Activated T-cell treated with anti-CD3 and anti-CD28 coated beads, Interleukin-2, amount 50 U/mL, for 72 hours (primary cell): ENCODE results near the gene BRAF. TPM values are rescaled to one million over a fixed set of nuclear protein-coding genes. Genes with fewer than 3 reads are reported as not detected.
"Not testable (repeated sequence)": the region's sequence is repeated elsewhere in the genome, so short reads cannot be mapped to it uniquely, and the experiment has no call there.

Experiments used
- ATAC-seq, 2 donors: fragments of 150-1000 bp; cut with Tn5 transposase; replicated peaks in 1 of 2; 2 replicates each; pipeline ENCODE4 v1.10.0; 2021; ENCODE audit warnings: moderate library complexity in 2 of 2, mild to moderate bottlenecking in 1 of 2
- DNase-seq, 2 donors: peaks; one replicate each; pipeline ENCODE4 v3.0.0; 2021 to 2022; ENCODE audit warnings: mixed read lengths in 1 of 2
- H3K27ac Mint-ChIP-seq: one replicate; pipeline ENCODE4 v1.8.0; 2022; ENCODE audit warnings: mild to moderate bottlenecking, moderate library complexity, mixed read lengths
- H3K27me3 Mint-ChIP-seq: one replicate; pipeline ENCODE4 v1.8.0; 2022; ENCODE audit warnings: low read depth, mixed read lengths
- H3K36me3 Mint-ChIP-seq, 2 donors: one replicate each; pipeline ENCODE4 v1.8.0; 2022; ENCODE audit warnings: mixed read lengths in 2 of 2, mild to moderate bottlenecking in 1 of 2; ENCODE audit not compliant: insufficient read depth in 2 of 2
- H3K4me1 Mint-ChIP-seq: one replicate; pipeline ENCODE4 v1.8.0; 2022; ENCODE audit warnings: low read depth, mixed read lengths
- H3K4me3 Mint-ChIP-seq, 2 donors: one replicate each; pipeline ENCODE4 v1.8.0; 2022; ENCODE audit warnings: mild to moderate bottlenecking in 2 of 2, mixed read lengths in 2 of 2, moderate library complexity in 2 of 2
- H3K9me3 Mint-ChIP-seq, 2 donors: one replicate each; pipeline ENCODE4 v1.8.0; 2022; ENCODE audit warnings: mixed read lengths in 2 of 2
- total RNA-seq, 2 donors: library from RNA; stranded (reverse); gene quantifications; one replicate each; pipeline ENCODE4 v1.2.3, GENCODE V29; 2022

The BRAF gene
- total RNA-seq, 2 donors from 2014 or later: 51.7 to 56.2 TPM

DNA sequence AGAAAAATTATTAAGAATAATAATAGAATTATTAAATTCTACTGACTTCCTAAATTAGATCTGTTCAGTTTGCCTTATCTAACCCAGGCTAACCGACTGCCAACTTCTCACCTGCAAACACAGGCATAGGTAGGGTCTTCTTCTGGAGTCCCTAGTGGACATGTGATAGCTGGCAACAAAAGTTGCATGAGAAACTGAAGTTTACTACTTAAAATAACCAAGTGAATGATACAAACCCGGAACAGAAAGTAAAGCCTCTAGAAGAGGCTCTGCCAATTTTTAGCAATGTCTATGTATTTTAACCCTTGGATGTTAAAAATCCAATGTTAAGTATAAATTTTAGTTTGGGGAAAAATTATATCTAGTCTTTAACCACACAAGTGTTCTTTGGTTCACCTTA, 190.6 kb downstream of the BRAF start:
- DNase-seq: no peak
- Mint-ChIP-seq H3K27ac (no peak overlapping the region), H3K36me3 (peaks cover 0 to 3% of the 10 kb centered on the region in 2 donors), H3K9me3 (no peaks in the 10 kb centered on the region), H3K4me3 (no peak overlapping the region), H3K4me1 (no peaks in the 10 kb centered on the region), H3K27me3 (no peaks in the 10 kb centered on the region)
- ATAC-seq: no peak

DNA sequence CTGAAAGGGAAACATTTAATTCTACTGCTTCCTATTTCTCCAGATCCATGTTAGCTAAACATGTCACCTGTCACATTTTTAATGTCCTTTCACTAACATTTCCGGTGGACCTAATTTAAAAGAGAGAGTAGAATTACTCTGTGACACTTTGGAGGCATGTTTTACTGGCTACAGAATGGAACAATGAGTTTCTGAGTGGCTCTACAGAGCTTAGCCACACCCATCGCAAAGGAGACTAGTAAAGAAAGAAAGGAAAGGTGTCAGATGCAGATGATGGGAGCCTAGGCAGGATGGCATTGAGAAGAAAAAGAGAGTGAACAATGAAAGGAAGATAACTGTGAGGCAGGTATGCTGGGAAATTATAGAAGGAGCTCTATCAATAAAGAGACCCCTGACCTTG, 192.3 kb downstream of the BRAF start:
- no peaks in the 10 kb centered on the region for H3K36me3 Mint-ChIP-seq

DNA sequence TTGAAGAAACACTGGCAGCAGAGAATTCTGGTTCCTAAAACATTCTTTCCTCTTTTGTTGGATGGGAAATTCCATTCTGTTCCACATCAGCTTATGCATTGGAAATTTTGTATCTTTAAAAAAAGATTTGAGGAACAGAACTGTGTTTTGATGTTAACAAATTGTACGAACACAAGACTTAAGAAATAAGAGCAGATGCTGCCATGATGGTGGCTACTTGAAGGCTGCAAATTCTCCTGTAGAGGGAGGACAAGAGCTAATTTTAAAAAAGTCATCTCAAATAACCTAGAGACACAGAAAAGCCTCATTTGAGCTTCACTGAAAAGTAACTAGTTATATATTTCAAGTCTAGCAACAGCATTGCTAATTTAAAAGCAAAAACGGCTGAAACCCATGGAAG, 198.4 kb downstream of the BRAF start:
- Mint-ChIP-seq H3K4me1 (peaks cover 22% of the 10 kb centered on the region), H3K27ac (no peak overlapping the region), H3K4me3 (no peak overlapping the region), H3K9me3 (no peaks in the 10 kb centered on the region), H3K36me3 (no peaks in the 10 kb centered on the region), H3K27me3 (no peaks in the 10 kb centered on the region)
- ATAC-seq (no peak), DNase-seq (no peak)

More for the DNA sequence above, 192.3 kb downstream of the BRAF start:
- no peaks in the 10 kb centered on the region for H3K27me3 Mint-ChIP-seq
- DNase-seq: no peak
- no peaks in the 10 kb centered on the region for H3K4me1 Mint-ChIP-seq
- H3K9me3 Mint-ChIP-seq: no peaks in the 10 kb centered on the region
- H3K27ac Mint-ChIP-seq: no peak overlapping the region
- no peak for ATAC-seq
- no peak overlapping the region for H3K4me3 Mint-ChIP-seq

GRCh38 chr7:140724706-140725105, 200.0 kb downstream of the BRAF start:
- no peaks in the 10 kb centered on the region for H3K9me3 Mint-ChIP-seq
- ATAC-seq (no peak), DNase-seq (no peak)
- no peak overlapping the region for H3K4me3 Mint-ChIP-seq
- peak overlapping the region; percentile 64 for H3K27ac Mint-ChIP-seq
- peaks cover 28% of the 10 kb centered on the region for H3K4me1 Mint-ChIP-seq
- H3K36me3 Mint-ChIP-seq: no peaks in the 10 kb centered on the region
- H3K27me3 Mint-ChIP-seq: no peaks in the 10 kb centered on the region

DNA sequence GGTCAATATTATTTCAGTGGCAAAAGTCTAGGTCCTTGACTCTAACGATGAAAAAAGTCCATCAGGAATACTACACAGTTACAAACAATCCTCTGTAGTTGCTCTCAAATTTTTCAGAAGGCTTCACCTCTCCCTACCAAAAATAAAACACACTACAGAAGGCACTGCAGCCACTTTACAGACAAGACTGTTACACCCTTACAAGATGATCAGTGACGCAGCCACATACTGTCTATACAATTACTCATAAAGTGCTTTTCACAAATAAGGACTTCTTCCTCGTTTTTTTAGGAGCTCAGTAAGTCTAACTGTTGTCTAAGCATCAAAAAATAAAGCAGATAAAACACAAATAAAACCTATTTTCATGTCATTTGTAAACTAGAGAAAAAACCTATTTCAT, 201.2 kb downstream of the BRAF start:
- peak overlapping the region; percentile 73 for H3K27ac Mint-ChIP-seq
- peaks cover 0 to 1% of the 10 kb centered on the region in 2 donors for H3K36me3 Mint-ChIP-seq
- H3K4me3 Mint-ChIP-seq: peak overlapping the region in 1 of 2 donors; percentile 59
- peaks cover 32% of the 10 kb centered on the region for H3K4me1 Mint-ChIP-seq
- no peaks in the 10 kb centered on the region for H3K9me3 Mint-ChIP-seq
- DNase-seq (no peak), ATAC-seq (peak; percentile 53 to 61)
- H3K27me3 Mint-ChIP-seq: no peaks in the 10 kb centered on the region

DNA sequence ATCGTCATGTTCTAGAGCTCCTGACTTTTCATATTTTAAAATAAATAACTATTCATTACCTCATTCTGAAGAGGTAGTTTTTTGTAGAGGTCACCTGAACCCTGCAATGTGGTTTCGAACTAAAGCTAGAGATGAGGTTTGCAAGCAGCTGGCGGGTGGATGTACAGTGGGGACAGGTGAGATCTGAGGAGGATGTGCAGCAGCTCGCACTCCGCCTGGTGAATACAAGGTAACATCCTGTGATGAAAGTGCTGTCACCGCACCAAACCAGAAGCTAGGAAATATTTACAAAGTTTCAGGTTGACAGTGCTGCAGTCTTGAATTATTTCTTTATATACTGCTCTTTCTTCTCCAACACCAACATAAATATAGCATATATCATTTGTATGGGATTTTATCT, 201.7 kb downstream of the BRAF start:
- Mint-ChIP-seq H3K4me1 (peaks cover 32% of the 10 kb centered on the region), H3K4me3 (peak overlapping the region; percentile 11 to 59), H3K27ac (peak overlapping the region; percentile 82), H3K36me3 (peaks cover 0 to 1% of the 10 kb centered on the region in 2 donors), H3K27me3 (no peaks in the 10 kb centered on the region), H3K9me3 (no peaks in the 10 kb centered on the region)
- DNase-seq (peak; percentile 46 to 51), ATAC-seq (peak; percentile 93 to 96)

DNA sequence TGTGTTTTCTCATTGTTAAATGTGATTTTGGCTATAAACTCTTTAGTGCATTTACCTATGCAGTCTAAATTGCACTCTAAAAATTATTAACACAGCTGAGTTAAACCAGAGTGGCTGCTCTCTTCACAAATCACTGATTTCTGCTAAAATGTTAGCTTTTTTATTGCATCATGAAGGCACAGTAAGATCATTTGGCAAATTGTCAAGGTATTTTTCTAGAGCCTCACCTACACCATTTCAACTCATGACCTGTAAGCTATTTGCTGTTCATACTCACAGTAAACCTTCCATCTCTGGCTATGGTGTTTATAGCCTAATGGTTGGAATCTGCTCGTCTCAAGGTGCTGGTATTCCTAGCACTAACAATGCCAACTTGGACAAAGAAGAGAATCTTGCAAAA, 202.5 kb downstream of the BRAF start:
- H3K27me3 Mint-ChIP-seq: no peaks in the 10 kb centered on the region
- no peak overlapping the region for H3K4me3 Mint-ChIP-seq
- peaks cover 32% of the 10 kb centered on the region for H3K4me1 Mint-ChIP-seq
- peaks cover 0 to 1% of the 10 kb centered on the region in 2 donors for H3K36me3 Mint-ChIP-seq
- ATAC-seq: no peak
- no peak for DNase-seq
- no peak overlapping the region for H3K27ac Mint-ChIP-seq
- H3K9me3 Mint-ChIP-seq: no peaks in the 10 kb centered on the region

DNA sequence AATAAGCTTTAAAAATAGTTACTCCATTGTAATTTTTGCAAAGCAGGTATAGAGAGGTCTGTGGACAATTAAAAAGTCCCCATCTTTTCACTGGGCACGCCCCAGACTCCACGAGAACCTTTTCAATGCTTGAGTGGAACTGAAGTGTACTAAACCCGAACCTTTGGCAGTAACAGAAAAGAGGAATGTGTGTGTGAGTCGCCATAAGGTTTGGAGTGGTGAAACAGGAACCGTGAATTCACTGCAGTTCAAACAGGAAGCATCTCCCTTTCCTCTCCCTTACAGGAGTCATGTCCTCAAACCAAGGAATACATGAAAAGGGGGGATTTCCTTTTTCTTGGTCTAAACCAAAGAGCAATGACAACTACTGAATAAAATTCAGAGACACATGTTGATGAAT, 205.0 kb downstream of the BRAF start:
- ATAC-seq (no peak), DNase-seq (no peak)
- H3K27me3 Mint-ChIP-seq: no peaks in the 10 kb centered on the region
- H3K27ac Mint-ChIP-seq: peak overlapping the region; percentile 85
- H3K36me3 Mint-ChIP-seq: peaks cover 0 to 1% of the 10 kb centered on the region in 2 donors
- no peaks in the 10 kb centered on the region for H3K9me3 Mint-ChIP-seq
- peaks cover 32% of the 10 kb centered on the region for H3K4me1 Mint-ChIP-seq
- no peak overlapping the region for H3K4me3 Mint-ChIP-seq

- H3K4me1 Mint-ChIP-seq: peaks cover 2% of the 10 kb centered on the region
- H3K9me3 Mint-ChIP-seq: peaks cover 2 to 4% of the 10 kb centered on the region in 2 donors
These were observed 210.2 kb downstream of the BRAF start for GRCh38 chr7:140714331-140715040.

DNA sequence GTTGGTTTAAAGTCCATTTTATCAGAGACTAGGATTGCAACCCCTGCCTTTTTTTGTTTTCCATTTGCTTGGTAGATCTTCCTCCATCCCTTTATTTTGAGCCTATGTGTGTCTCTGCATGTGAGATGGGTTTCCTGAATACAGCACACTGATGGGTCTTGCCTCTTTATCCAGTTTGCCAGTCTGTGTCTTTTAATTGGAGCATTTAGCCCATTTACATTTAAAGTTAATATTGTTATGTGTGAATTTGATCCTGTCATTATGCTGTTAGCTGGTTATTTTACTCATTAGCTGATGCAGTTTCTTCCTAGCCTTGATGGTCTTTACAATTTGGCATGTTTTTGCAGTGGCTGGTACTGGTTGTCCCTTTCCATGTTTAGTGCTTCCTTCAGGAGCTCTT, 212.3 kb downstream of the BRAF start:
- H3K36me3 Mint-ChIP-seq, ATAC-seq, H3K27me3 Mint-ChIP-seq, H3K4me1 Mint-ChIP-seq, H3K4me3 Mint-ChIP-seq, H3K9me3 Mint-ChIP-seq, H3K27ac Mint-ChIP-seq, DNase-seq: not testable (repeated sequence)

More at GRCh38 chr7:140714331-140715040, 210.2 kb downstream of the BRAF start:
- DNase-seq (no peak), ATAC-seq (no peak)
- peaks cover 2 to 7% of the 10 kb centered on the region in 2 donors for H3K36me3 Mint-ChIP-seq
- H3K27me3 Mint-ChIP-seq: no peaks in the 10 kb centered on the region
- no peak overlapping the region for H3K27ac Mint-ChIP-seq
- no peak overlapping the region for H3K4me3 Mint-ChIP-seq

DNA sequence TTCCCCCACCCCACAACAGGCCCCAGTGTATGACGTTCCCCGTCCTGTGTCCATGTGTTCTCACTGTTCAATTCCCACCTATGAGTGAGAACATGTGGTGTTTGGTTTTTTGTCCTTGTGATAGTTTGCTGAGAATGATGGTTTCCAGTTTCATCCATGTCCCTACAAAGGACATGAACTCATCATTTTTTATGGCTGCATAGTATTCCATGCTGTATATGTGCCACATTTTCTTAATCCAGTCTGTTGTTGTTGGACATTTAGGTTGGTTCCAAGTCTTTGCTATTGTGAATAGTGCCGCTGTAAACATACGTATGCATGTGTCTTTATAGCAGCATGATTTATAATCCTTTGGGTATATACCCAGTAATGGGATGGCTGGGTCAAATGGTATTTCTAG, 216.0 kb downstream of the BRAF start:
- H3K4me1 Mint-ChIP-seq, H3K27me3 Mint-ChIP-seq, H3K9me3 Mint-ChIP-seq, H3K27ac Mint-ChIP-seq, H3K4me3 Mint-ChIP-seq, DNase-seq, ATAC-seq: not testable (repeated sequence)
- peaks cover 2 to 11% of the 10 kb centered on the region in 2 donors for H3K36me3 Mint-ChIP-seq

DNA sequence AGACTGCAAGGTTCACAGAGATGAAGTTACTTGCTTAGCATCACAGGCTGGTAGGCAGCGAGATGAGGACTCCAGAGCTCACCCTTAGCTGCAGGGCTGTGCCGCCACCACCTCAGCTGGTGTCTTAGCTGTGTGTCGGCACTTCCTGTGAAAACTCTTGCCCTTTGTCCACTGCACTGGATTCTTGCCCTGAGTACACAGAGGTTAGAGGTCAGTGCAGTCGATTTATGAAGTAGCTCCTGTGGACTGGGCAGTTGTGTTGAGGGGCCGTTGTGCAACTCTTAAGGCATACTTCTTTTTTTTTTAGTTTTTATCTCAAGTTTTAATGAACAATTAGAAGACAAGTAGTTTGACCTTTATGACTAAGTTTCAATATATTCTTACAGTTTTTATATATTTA, 217.6 kb downstream of the BRAF start:
- no peak for ATAC-seq
- peaks cover 2 to 5% of the 10 kb centered on the region in 2 donors for H3K36me3 Mint-ChIP-seq
- no peak for DNase-seq
- peaks cover 0 to 3% of the 10 kb centered on the region in 2 donors for H3K9me3 Mint-ChIP-seq
- H3K4me1 Mint-ChIP-seq: peaks cover 5% of the 10 kb centered on the region
- no peak overlapping the region for H3K27ac Mint-ChIP-seq
- no peak overlapping the region for H3K4me3 Mint-ChIP-seq
- H3K27me3 Mint-ChIP-seq: no peaks in the 10 kb centered on the region

DNA sequence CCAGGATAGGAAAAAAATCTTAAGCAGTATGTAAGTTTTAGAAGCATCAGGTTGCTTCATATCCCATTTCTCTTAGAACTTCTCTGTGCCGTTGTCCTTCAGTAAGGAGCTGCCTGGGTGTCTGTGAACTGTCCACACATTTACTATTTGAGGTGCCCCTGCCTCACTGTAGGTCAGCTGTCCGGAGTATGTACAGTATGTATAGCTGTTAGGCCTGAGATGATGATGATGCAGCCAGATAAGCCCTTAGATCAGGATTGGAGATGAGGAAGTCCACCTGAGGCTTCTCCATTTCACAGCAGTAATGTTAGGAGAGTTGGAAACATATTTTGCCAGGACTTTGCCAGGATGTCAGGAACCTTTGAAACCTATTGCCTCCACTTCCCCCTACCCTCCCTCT, 220.5 kb downstream of the BRAF start:
- Mint-ChIP-seq H3K27me3 (no peaks in the 10 kb centered on the region), H3K4me1 (peaks cover 14% of the 10 kb centered on the region), H3K27ac (no peak overlapping the region), H3K4me3 (no peak overlapping the region), H3K9me3 (no peaks in the 10 kb centered on the region), H3K36me3 (peaks cover 0 to 5% of the 10 kb centered on the region in 2 donors)
- DNase-seq (no peak), ATAC-seq (no peak)

- Mint-ChIP-seq H3K9me3 (no peaks in the 10 kb centered on the region), H3K36me3 (peaks cover 0 to 5% of the 10 kb centered on the region in 2 donors), H3K4me1 (peaks cover 23% of the 10 kb centered on the region), H3K4me3 (no peak overlapping the region), H3K27me3 (no peaks in the 10 kb centered on the region), H3K27ac (no peak overlapping the region)
- ATAC-seq: no peak
- DNase-seq: no peak
These were observed 222.0 kb downstream of the BRAF start for GRCh38 chr7:140702774-140703173.
